GM19043 (cell line): ENCODE data around the gene CORO2B.
"Not testable (repeated sequence)": the region's sequence is repeated elsewhere in the genome, so short reads cannot be mapped to it uniquely, and the experiment has no call there.

ENCODE experiments used
- ATAC-seq: cut with Tn5 transposase; IDR thresholded peaks from one replicate; pipeline ENCODE4 v1.9.1; 2021; ENCODE audit warnings: low read depth; ENCODE audit not compliant: unreplicated experiment

CORO2B gene

DNA sequence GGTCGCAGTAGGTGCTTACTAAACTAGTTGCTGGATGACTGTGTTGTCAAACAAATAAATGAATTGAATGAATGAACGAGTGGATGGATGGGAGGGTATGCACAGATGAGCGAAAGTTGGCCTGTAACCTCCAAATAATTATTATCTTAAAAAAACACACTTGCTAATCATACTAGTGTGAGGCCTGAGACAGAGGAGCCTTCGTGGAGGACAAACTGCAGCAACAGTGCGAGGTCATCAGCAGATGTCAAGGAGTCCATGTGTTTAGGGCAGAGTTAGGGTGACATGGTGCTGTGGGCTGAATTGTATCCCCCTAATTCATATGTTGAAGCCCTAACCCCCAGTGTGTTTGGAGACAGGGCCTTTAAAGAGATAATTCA is 24.4 kb downstream of the CORO2B start:
- no peak for ATAC-seq

- no peak for ATAC-seq
Observed at GRCh38 chr15:68603951-68604350, 25.2 kb downstream of the CORO2B start.

GRCh38 chr15:68604840-68605478 is 26.2 kb downstream of the CORO2B start:
- ATAC-seq, result not testable (repeated sequence)

- no peak for ATAC-seq
Observed at GRCh38 chr15:68606375-68606774, 27.6 kb downstream of the CORO2B start.

- no peak for ATAC-seq
Observed at GRCh38 chr15:68608206-68608843, 29.5 kb downstream of the CORO2B start.

DNA sequence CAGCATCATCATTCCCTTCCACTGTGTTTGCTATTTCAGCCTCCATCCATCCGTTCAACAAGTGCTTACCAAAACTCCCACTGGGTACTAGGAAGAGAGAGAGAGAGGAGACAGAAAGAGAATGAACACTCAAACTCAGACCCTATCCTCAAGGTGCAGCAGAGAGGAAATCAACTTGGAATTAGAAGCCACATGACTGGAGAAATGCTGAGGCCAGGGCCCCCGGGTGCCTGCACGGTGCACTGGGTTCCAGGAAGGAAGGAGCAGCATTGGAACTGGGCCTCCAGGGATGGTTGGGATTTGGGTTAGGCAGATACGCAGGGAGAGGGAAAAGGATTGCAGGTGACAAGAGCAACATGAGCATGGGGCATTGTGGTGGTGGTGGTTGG is 30.0 kb downstream of the CORO2B start:
- no peak for ATAC-seq

DNA sequence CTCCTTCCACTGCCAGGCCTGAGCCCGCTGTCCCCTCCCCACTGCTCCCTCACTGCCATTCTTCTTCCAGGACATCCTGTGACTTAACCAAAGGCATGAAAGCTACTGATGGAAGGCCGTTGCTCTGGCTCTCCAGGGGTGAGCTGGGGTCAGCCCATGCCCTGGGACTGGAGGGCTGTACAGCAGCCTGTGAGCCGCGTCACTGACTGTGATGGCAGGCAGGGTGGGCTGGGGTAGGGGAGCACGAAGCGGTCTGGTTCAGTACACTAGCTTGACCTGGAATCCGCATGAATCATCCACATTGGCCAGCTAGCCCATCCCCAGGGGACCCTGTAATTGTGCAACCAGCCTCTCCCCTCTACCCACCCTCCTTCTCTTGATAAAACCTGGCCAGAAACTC is 30.8 kb downstream of the CORO2B start:
- no peak for ATAC-seq

- no peak for ATAC-seq
Observed at GRCh38 chr15:68610825-68611224, 32.0 kb downstream of the CORO2B start.

GRCh38 chr15:68612503-68612902 is 33.7 kb downstream of the CORO2B start:
- ATAC-seq, result no peak

DNA sequence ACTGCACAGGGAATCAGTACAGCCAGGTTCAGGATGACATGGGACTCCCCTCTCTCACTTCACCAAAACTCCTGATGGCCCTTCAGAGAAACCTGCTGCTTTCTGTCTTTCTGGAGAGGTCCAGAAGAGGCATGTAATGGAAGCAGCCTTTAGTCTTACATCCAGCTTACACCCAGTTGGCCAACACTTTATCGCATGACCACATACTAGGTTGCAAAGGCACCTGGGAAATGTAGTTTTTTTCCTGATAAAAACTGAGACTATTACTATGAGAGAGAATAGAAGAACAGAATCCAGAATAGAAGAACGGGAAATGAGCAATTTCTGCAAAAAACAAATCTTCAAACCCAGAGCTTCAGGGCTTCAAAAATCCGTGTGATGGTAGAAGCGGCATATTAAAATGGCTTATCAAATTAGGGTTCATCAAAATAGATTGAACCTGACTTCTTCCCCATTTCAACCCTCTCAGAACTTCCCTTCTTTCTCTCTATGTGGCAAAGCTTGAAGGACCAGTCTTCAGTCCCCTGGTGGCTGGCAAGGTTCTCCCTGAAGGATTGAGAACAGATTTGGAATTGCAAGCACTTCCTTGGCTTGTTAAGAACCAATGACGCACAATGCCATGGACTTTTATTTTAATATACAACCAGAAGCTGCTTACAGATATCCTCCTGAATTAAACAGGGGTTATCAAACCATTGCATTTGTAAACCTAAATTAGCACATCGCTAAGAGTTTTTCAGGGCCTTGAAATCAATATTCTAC is 34.4 kb downstream of the CORO2B start:
- ATAC-seq, result no peak

DNA sequence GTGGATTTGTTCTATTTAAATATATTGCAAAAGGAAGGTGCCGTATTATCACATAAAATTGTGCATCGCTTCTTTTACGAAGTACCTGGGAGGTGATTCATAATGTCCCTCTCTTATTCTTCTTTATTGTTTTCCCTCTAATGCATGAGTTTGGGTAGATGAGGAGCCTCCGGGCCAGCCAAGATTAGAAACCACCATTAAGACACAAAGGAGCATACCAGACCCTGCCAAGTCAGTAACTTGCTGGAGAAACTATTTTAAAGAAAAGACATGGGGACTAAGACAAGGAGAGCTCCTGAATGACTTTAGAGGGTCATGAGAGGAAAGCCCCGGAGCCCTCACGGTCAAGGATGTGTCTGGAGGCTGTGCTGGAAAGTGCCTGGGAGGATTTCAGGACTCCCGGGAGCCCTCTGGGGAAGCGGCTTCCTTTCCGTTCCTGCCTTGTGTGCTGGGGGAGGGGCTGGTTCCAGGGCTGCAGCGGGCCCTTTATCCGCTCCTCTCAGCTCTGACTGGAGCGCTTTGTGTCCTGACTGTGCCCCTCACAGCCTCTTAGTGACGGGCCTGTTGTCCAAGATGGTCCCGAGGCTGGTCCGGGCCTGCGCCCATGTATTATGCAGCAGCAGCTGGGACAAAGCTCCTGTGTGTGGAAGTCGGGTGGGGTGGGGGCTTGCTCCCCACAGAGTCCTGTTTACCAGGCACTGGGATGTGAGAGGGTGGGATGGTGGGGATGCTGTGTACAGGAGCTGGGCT is 35.7 kb downstream of the CORO2B start:
- no peak for ATAC-seq

GRCh38 chr15:68615301-68615700 is 36.5 kb downstream of the CORO2B start:
- no peak for ATAC-seq

DNA sequence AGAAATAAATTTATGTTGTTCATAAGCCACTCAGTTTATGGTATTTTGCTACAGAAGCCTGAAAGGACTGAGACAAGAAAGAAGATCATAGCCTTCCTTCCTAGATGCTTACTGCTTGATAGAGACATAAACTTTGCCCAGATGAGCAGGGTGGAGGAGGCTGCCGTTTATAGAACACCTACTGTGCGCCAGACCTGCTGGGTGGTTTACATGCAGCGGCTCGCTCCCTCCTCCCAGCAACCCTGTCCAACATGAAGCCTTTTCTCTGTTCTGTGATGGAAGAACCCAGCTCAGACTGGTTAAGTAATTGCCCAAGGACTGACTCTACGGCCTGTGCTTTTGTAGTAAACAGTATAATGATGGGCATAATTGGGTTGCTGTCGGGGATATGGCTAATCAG is 37.0 kb downstream of the CORO2B start:
- no peak for ATAC-seq

DNA sequence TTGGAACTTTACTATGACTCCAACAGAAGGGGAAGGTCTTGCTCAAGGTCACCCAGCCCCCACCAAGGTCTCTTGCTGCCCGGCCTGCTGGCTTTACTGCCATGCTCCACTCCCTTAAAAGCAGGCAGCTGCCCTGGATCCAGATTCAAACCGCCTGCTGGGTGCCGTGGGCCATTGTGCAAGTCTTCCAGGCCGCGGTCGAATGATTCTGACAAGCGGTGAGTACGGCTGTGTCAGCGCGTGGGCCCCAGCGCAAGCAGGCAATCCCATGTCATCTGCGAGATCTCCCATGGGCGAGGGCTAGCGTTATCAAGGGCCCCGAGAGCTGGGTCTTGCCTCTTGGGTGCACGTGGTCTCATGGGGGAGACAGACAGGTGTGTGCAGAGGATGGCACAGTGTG is 37.6 kb downstream of the CORO2B start:
- ATAC-seq, result no peak

GRCh38 chr15:68617001-68617400 is 38.2 kb downstream of the CORO2B start:
- ATAC-seq, result no peak

- no peak for ATAC-seq
Observed at GRCh38 chr15:68617777-68618176, 39.0 kb downstream of the CORO2B start.

DNA sequence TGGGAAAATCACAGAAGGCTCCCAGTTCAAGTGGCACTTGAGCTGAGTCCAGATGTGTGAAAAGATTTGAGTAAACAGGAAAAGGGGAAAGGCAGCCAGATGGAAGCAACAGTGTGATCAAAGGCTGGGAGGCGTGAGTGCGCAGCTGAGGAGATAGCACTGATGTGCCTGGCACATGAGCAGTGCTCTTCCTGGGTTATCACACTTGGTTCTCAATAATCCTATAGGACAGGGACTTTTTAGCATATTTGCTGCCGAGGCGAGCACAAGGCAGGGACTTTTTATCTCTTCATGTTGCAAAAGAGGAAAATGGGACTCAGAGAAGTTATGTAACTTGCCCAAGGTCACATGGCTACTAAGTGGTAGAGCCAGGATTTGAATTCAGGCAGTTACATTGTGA is 39.6 kb downstream of the CORO2B start:
- no peak for ATAC-seq

GRCh38 chr15:68618908-68619698 is 40.3 kb downstream of the CORO2B start:
- no peak for ATAC-seq

GRCh38 chr15:68620721-68621527 is 42.1 kb downstream of the CORO2B start:
- no peak for ATAC-seq

DNA sequence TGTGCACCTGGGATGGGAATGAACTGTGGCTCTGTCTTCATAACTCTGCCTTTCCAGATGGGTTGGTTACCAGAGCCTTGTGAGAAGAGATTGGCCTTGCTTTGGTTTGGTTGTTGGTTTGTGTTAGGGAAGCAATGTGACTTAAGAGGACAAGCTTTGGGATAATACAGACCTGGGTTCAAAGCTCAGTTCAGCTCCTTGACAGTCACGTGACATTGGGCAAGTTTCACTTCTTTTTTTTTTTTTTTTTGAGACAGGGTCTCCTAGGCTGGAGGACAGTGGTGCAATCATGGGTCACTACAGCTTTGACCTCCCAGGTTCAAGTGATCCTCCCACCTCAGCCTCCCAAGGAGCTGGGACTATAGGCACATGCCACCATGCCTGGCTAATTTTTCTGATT is 42.7 kb downstream of the CORO2B start:
- ATAC-seq, result no peak
